ENCODE measurements around the gene MRPL33.

The MRPL33 gene

DNA sequence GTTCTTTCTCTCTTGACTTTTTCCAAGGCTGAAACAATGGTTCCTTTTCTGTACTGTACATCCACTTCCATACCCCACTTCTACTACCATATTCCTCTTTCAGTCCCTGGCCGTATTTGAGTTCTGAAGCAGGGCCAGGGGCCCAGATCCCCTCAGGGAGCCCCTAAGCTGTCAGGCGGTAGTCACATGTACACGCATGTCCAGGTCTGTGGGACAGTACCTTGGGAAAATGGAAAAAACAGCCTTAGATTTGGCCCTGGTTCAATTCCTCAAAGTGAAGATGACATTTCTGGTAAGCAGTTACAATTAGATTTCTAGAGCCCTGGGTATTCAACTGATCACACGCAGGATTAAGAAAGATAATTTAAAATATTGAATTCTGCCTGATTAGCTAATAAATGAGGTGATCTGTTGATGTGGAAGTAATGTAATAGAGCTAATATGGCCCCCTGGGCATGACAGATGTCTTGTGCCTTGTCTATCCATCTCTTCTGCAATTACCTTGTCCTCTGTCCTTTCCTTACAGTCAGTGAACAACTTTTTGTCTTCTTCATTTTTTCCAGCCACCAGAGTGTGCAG is 44.4 kb downstream of the MRPL33 start:
- H3K36me3 ChIP-seq (ENCODE audit: control insufficient read depth, insufficient read depth, low read length, severe bottlenecking): no peaks in the 10 kb centered on the region
- no peak for DNase-seq (ENCODE audit: low read depth)
- no peaks in the 10 kb centered on the region for H3K4me1 ChIP-seq (ENCODE audit: control insufficient read depth, insufficient read depth, low read length)
- H3K4me3 ChIP-seq (ENCODE audit: low read length): no peak overlapping the region
- H3K27me3 ChIP-seq (replicated peaks; ENCODE audit: control insufficient read depth, insufficient read depth, low read length): no peaks in the 10 kb centered on the region
- H3K9me3 ChIP-seq (ENCODE audit: control insufficient read depth, low read length): no peaks in the 10 kb centered on the region
- no peak overlapping the region for H3K9ac ChIP-seq (ENCODE audit: low read length)

DNA sequence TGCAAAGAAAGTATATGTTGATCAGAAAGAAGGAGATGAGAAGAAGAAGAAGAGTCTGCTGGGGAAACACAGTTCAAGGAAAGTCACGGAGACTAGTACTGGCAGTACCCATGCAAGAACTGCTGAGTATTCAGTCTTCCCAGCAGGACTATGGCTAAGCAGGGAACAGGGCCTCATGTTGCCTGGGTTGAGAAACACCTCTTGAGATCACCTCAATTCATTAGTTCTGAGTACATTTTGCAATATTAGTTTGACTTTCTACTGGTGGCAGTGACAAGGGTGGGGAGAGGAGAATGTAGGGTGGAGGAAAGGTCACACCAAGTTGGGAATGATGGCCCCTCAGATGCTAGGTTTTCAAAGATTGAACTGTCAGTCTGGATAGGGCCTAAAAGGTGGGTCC is 50.5 kb downstream of the MRPL33 start:
- H3K4me1 ChIP-seq (ENCODE audit: control insufficient read depth, insufficient read depth, low read length): peaks cover 5% of the 10 kb centered on the region
- H3K4me3 ChIP-seq (ENCODE audit: low read length): no peak overlapping the region
- H3K9ac ChIP-seq (ENCODE audit: low read length): no peak overlapping the region
- H3K9me3 ChIP-seq (ENCODE audit: control insufficient read depth, low read length): peaks cover 6% of the 10 kb centered on the region
- no peaks in the 10 kb centered on the region for H3K36me3 ChIP-seq (ENCODE audit: control insufficient read depth, insufficient read depth, low read length, severe bottlenecking)
- DNase-seq (ENCODE audit: low read depth): no peak
- no peaks in the 10 kb centered on the region for H3K27me3 ChIP-seq (replicated peaks; ENCODE audit: control insufficient read depth, insufficient read depth, low read length)

DNA sequence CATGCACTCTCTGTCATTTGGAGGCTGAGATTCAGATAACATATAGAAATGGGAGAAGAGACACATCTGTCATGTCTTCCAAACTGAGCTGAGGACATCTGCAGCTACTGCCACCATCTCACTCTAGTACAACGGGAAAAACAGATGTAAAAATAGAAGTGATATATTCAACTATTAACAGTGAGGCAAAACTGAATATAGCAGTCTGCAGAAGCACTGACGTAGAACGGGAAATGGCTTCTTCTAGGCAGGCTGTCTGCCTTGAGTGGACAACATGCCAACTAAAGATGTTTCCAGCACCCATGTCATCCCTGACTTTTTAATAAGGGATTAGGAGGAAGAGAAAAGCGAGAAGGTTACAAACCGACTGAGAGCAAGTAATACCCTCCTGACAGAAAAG is 51.6 kb downstream of the MRPL33 start:
- no peaks in the 10 kb centered on the region for H3K27me3 ChIP-seq (replicated peaks; ENCODE audit: control insufficient read depth, insufficient read depth, low read length)
- DNase-seq (ENCODE audit: low read depth): no peak
- no peak overlapping the region for H3K9ac ChIP-seq (ENCODE audit: low read length)
- H3K4me3 ChIP-seq (ENCODE audit: low read length): no peak overlapping the region
- H3K36me3 ChIP-seq (ENCODE audit: control insufficient read depth, insufficient read depth, low read length, severe bottlenecking): no peaks in the 10 kb centered on the region
- H3K4me1 ChIP-seq (ENCODE audit: control insufficient read depth, insufficient read depth, low read length): peaks cover 5% of the 10 kb centered on the region
- H3K9me3 ChIP-seq (ENCODE audit: control insufficient read depth, low read length): peaks cover 6% of the 10 kb centered on the region

DNA sequence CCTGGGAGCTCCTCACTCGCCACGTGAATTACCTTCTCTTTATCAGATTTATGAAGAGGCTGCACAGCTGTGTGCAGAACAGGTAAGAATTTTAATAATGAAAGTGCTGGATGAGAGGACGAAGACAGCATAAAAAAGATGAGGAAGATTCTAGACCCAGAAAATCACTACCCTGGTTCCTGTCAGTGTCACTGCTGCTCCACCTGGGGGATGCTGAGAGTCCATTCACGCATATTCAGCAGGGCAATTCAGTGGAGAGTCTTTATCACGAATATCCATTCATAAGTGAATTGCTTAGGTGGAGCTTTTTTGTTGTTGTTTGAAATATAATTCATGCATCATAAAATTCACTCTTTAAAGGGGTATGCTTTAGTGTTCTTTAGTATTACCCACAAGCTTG is 52.0 kb downstream of the MRPL33 start:
- Histone ChIP-seq H3K9me3 (ENCODE audit: control insufficient read depth, low read length) (peaks cover 6% of the 10 kb centered on the region), H3K4me1 (ENCODE audit: control insufficient read depth, insufficient read depth, low read length) (peaks cover 5% of the 10 kb centered on the region), H3K27me3 (replicated peaks; ENCODE audit: control insufficient read depth, insufficient read depth, low read length) (no peaks in the 10 kb centered on the region), H3K4me3 (ENCODE audit: low read length) (no peak overlapping the region), H3K36me3 (ENCODE audit: control insufficient read depth, insufficient read depth, low read length, severe bottlenecking) (no peaks in the 10 kb centered on the region), H3K9ac (ENCODE audit: low read length) (no peak overlapping the region)
- DNase-seq (ENCODE audit: low read depth): no peak

DNA sequence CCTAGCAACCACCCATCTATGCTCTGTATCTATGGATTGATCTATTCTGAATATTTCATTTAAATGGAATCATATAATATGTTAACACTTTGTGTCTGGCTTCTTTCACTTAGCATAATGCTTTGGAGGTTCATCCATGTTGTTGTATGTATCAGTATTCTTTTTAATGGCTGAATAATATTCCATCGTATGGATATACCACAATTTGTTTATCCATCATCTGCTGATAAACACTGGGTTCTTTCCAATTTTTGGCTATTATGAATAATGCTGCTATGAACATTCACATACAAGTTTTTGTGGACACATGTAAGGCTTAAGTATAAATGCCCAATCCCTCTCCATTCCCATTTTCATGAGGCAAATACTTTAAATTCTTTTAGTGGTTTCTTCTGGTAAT is 52.9 kb downstream of the MRPL33 start:
- no peaks in the 10 kb centered on the region for H3K36me3 ChIP-seq (ENCODE audit: control insufficient read depth, insufficient read depth, low read length, severe bottlenecking)
- H3K4me3 ChIP-seq (ENCODE audit: low read length): no peak overlapping the region
- H3K9ac ChIP-seq (ENCODE audit: low read length): no peak overlapping the region
- DNase-seq (ENCODE audit: low read depth): no peak
- peaks cover 5% of the 10 kb centered on the region for H3K4me1 ChIP-seq (ENCODE audit: control insufficient read depth, insufficient read depth, low read length)
- no peaks in the 10 kb centered on the region for H3K27me3 ChIP-seq (replicated peaks; ENCODE audit: control insufficient read depth, insufficient read depth, low read length)
- peaks cover 6% of the 10 kb centered on the region for H3K9me3 ChIP-seq (ENCODE audit: control insufficient read depth, low read length)

GRCh38 chr2:27828305-27828704 is 56.8 kb downstream of the MRPL33 start:
- H3K27me3 ChIP-seq (replicated peaks; ENCODE audit: control insufficient read depth, insufficient read depth, low read length): no peaks in the 10 kb centered on the region
- no peak for DNase-seq (ENCODE audit: low read depth)
- no peaks in the 10 kb centered on the region for H3K36me3 ChIP-seq (ENCODE audit: control insufficient read depth, insufficient read depth, low read length, severe bottlenecking)
- no peak overlapping the region for H3K9ac ChIP-seq (ENCODE audit: low read length)
- no peak overlapping the region for H3K4me3 ChIP-seq (ENCODE audit: low read length)
- peaks cover 23% of the 10 kb centered on the region for H3K4me1 ChIP-seq (ENCODE audit: control insufficient read depth, insufficient read depth, low read length)
- peaks cover 10% of the 10 kb centered on the region for H3K9me3 ChIP-seq (ENCODE audit: control insufficient read depth, low read length)
